ENCODE data around the gene TCOF1.

TCOF1 gene

GRCh38 chr5:150431048-150431447, 73.6 kb downstream of the TCOF1 start:
- ATAC-seq = no peak

GRCh38 chr5:150431574-150431973, 74.1 kb downstream of the TCOF1 start:
- ATAC-seq = no peak

- no peak for ATAC-seq
Observed at GRCh38 chr5:150434464-150434863, 77.0 kb downstream of the TCOF1 start.

GRCh38 chr5:150436141-150436680, 78.7 kb downstream of the TCOF1 start:
- ATAC-seq = peak; percentile 91 to 93

GRCh38 chr5:150438873-150439546, 81.5 kb downstream of the TCOF1 start:
- no peak for ATAC-seq

- no peak for ATAC-seq
Observed at GRCh38 chr5:150440948-150441812, 83.7 kb downstream of the TCOF1 start.

- no peak for ATAC-seq
Observed at GRCh38 chr5:150441813-150442698, 84.6 kb downstream of the TCOF1 start.

- no peak for ATAC-seq
Observed at GRCh38 chr5:150442699-150443080, 85.2 kb downstream of the TCOF1 start.

GRCh38 chr5:150443242-150444075, 86.0 kb downstream of the TCOF1 start:
- peak in 1 of 2 donors; percentile 14 for ATAC-seq

- ATAC-seq = no peak
Observed at GRCh38 chr5:150444770-150445169, 87.3 kb downstream of the TCOF1 start.

GRCh38 chr5:150446088-150446487, 88.6 kb downstream of the TCOF1 start:
- no peak for ATAC-seq

- no peak for ATAC-seq
Observed at GRCh38 chr5:150446583-150446982, 89.1 kb downstream of the TCOF1 start.

GRCh38 chr5:150447188-150447587, 89.7 kb downstream of the TCOF1 start:
- no peak for ATAC-seq

GRCh38 chr5:150448334-150448733, 90.8 kb downstream of the TCOF1 start:
- ATAC-seq = no peak

- peak; percentile 40 to 42 for ATAC-seq
Observed at GRCh38 chr5:150448952-150449516, 91.5 kb downstream of the TCOF1 start.
